ENCODE data around the gene GPR153.
"Not testable (repeated sequence)": the region's sequence is repeated elsewhere in the genome, so short reads cannot be mapped to it uniquely, and the experiment has no call there.

Gene GPR153

DNA sequence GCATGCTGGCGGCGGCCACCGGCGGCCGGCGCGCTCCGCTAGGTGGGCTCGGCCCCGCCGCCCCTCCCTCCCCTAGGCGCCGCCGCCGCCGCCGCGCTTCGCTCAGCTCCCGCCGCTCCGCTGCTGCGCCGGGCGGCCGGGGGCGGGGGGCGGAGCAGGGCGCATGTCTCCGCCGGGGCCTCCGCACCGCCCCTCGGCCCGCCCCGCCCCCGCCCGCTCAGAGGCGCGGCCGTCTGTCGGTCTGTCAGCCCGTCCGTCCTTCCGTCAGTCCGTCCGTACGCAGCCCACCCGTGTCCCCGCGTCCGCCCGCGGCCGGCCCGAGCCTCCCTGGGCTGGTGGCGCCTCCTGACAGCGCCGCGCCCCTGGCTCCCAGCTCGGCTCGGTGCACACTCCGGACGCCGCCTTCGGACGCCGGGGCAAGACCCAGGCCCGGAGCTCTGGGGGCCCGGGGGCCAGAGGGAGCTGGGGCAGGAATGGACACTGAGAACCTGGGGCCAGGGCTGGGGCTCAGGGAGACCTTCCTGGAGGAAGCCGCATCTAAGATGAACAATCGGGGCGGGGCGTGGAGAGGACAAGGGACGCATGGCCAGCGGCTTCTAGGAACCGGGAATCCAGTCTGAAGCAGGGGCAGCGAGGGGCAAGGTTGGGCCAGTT lies at the start of gene GPR153:
GPR153 (minus strand) TSS at position 138 of the 654 bp plus-strand sequence. CDS start 6,193 bp downstream, outside the sequence.
- in situ Hi-C loops (cut with HindIII; ENCODE audit: low pct_ligation_motif_present, low pct_unique_long_range_greater_than_20kb, low sequenced_read_pairs): no loop called here
- DNase-seq: peak; percentile 52

DNA sequence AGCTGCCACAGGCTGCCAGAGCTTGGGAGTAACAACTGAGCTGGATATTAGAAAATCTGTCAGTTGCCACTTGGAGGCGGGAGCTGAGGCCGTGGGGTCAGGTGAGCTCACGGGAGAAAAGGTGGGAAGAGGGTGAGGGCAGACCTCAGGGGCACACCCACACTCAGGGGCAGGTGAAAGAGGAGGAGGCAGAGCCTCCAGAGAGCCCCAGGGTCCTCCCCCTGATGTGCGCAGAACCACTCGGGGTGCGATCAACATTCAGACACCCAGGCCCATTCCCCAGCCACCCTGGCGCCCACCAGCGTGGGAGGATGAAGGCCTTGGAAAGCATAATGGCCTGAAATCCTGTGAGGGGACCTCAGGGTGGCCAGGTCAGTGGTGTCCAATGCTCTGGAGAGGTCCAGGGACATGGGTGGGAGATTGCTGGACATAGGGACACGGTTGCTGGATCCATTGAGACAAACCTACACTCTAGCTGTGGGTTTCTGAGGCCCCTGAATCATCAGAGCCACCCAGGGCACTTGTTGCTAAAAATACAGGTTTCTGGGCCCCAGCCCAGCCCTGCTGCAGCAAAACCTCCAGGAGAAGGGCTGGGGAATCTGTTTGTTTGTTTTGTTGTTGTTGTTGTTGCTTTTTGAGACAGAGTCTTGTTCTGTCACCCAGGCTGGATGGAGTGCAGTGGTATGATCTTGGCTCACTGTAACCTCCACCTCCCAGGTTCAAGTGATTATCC lies 49.4 kb upstream of the GPR153 start:
- in situ Hi-C loops (cut with HindIII; ENCODE audit: low pct_ligation_motif_present, low pct_unique_long_range_greater_than_20kb, low sequenced_read_pairs): no loop called here
- no peak for DNase-seq

DNA sequence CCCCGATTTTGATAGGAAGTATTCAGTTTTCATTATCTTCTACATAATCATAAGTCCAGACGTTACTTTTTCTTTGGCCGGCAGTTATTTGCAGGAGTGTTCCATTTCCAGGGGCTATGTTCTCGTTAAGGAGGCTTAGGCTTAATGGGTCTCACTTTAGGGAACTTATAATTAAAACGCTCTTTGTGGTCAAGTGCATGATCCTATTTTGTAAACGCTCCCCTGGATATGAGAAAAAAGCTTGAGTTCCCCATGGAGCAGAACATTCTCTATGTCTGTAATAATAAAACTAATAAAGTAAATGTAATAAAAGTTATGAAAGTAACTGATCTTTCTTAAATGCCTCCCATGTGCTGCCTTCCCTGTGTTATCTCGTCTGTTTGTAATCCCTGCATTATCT lies 48.7 kb upstream of the GPR153 start:
- in situ Hi-C loops (cut with HindIII; ENCODE audit: low pct_ligation_motif_present, low pct_unique_long_range_greater_than_20kb, low sequenced_read_pairs): no loop called here
- DNase-seq: no peak

DNA sequence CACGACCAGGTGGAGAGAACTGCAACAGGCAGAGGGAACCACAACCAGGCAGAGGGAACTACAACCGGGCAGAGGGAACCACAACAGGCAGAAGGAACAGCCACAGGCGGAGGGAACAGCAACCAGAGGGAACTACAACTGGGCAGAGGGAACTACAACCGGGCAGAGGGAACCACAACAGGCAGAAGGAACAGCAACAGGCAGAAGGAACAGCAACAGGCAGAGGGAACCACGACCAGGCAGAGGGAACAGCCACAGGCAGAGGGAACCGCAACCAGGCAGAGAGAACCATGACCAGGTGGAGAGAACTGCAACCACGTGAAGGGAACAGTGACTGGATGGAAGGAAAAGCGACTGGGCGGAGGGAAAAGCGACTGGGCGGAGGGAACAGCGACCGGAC lies 47.6 kb upstream of the GPR153 start:
- in situ Hi-C loops (cut with HindIII; ENCODE audit: low pct_ligation_motif_present, low pct_unique_long_range_greater_than_20kb, low sequenced_read_pairs): no loop called here
- no peak for DNase-seq

DNA sequence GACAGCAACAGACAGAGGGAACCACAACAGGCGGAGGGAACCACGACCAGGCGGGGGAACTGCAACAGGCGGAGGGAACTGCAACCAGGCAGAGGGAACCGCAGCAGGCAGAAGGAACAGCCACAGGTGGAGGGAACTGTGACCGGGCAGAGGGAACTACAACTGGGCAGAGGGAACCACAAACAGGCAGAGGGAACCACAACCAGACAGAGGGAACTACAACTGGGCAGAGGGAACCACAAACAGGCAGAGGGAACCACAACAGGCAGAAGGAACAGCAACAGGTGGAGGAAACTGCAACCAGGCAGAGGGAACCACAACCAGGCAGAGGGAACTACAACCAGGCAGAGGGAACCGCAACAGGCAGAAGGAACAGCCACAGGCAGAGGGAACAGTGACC lies 46.8 kb upstream of the GPR153 start:
- DNase-seq; in situ Hi-C loops (cut with HindIII; ENCODE audit: low pct_ligation_motif_present, low pct_unique_long_range_greater_than_20kb, low sequenced_read_pairs): not testable (repeated sequence)

DNA sequence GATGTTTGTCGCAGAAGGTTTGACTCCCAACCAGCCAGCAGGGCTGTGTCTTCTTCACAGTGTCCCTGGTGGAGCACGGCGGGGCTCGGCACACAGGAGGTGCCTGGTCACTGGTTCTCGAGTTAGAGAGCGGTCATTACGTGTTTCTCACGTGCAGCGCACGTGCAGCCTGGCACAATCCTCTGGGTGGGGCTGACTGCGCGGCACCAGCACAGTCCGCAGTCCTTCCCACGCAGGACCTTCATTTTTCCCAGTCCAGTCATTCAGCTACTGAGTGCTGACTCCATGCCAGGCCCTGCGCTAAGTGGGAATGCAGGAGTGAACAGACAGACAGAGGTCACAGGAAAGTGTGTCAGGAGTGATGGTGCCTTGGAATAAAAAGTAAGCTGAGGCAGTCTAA lies 46.2 kb upstream of the GPR153 start:
- DNase-seq: no peak
- in situ Hi-C loops (cut with HindIII; ENCODE audit: low pct_ligation_motif_present, low pct_unique_long_range_greater_than_20kb, low sequenced_read_pairs): no loop called here

DNA sequence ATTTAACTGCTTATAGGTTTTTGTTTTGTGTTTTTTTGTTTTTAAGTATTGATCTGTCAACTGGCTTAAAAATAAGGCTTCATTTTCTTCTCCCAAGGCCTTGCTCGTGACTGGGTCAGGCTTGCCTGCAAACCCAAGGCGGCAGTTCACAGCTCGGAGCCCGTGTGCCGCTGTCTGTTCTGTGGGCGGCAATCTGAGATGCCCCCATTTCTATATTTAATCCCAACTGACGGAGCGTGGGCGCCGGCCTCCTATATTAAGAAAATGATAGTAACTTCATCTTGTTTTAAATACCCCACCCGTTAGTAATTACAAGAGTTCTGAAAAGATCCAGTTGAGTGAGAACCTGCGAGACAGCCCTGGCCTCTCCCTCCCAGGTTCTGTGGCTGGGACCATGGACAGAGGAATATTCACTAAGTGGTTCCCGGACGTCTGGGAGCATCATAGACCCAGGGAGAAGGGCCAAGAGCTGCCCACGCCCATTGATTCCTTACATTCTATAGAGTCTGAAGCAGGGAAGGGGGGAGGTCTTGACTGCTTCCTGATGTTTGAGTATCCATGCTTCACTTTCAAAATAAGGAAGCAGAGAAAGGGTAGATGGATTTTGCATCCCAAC lies 42.6 kb upstream of the GPR153 start:
- no peak for DNase-seq
- in situ Hi-C loops (cut with HindIII; ENCODE audit: low pct_ligation_motif_present, low pct_unique_long_range_greater_than_20kb, low sequenced_read_pairs): no loop called here

DNA sequence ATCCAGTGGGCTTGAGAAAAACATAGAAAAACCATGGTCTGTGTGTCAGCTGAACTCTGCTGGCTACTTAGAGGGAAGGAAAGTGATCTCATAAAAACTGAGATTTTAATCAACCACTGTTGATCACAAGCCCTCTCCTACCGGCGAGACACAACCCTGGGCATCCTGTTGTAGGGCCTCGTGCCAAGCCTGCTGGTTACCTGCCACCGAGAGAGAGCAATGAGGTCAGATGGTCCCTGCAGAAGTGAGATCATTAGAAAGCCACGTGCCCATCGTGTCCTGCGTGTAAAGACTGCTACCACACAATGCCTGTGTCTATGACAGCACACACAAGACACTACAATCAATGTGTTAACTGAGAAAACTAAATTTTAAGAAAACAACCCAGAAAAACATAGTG lies 41.7 kb upstream of the GPR153 start:
- no peak for DNase-seq
- in situ Hi-C loops (cut with HindIII; ENCODE audit: low pct_ligation_motif_present, low pct_unique_long_range_greater_than_20kb, low sequenced_read_pairs): no loop called here

DNA sequence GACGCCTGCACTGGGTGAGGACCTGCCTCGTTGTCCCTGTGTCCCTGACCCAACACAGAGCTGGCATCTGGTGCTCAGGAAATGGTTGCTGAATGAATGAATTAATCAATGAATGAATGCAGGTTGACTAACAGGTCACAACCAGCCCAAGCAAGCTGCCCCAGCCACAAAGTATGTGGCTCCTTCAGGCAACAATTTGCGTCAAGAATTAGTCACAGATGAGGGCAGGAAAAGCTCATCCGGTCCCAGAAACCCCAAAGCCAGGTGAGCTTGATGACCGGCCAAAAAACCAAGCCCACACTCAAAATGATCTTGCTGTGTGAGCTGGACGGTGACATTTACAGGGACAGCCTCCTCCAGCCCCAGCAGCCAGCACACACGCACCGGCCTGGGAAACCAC lies 40.6 kb upstream of the GPR153 start:
- in situ Hi-C loops (cut with HindIII; ENCODE audit: low pct_ligation_motif_present, low pct_unique_long_range_greater_than_20kb, low sequenced_read_pairs): no loop called here
- no peak for DNase-seq

DNA sequence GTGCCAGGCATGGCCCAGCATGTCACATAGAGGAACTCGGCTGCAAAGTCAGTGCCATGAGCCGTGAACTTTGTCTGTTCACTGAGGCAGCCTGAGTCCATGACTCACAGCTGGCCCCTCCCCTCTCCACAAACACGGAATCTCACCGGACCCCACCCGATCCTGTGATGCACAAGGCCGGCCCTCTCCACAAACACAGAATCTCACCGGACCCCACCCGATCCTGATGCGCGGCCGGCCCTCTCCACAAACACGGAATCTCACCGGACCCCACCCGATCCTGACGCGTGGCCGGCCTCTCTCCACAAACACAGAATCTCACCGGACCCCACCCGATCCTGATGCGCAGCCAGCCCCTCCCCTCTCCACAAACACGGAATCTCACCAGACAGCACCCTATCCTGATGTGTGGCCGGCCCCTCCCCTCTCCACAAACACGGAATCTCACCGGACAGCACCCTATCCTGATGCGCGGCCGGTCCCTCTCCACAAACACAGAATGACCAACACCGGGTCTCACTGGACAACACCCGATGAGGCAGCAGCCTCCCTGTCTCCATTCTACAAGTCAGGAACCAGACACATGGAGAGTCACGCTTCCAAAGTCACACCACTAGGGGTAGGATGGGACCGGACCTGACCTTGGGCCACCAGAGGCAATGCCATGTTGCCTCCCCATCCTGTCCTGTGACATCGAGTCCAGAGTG lies 39.6 kb upstream of the GPR153 start:
- in situ Hi-C loops (cut with HindIII; ENCODE audit: low pct_ligation_motif_present, low pct_unique_long_range_greater_than_20kb, low sequenced_read_pairs): no loop called here
- no peak for DNase-seq

DNA sequence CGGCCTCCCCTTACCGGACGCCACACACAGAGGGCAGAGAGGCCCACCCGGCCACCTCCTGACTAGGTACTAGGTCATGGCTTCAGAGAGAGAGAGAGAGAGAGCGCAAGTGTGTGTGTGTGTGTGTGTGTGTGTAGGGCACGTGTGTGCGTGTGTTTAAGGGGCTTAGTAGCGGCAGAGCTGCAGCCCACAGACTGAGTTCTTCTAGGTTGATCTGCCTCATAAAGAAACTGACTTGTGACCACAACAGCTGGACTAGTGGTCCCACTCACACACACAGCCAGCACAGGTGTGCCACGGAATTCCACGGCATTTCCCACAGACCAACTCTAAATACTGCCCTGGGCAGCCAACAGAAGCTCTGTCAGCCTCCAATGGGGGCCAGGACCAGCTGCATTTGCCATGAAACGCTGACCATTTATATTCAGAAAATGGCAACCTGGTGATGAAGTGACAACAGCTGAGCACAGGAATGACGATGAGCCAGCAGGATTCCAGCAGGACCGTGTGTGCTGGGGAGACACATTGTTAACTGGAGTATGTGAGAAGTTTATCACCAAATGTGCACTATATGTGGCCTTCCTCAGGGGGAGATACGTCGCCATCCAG lies 38.8 kb upstream of the GPR153 start:
- in situ Hi-C loops (cut with HindIII; ENCODE audit: low pct_ligation_motif_present, low pct_unique_long_range_greater_than_20kb, low sequenced_read_pairs): no loop called here
- no peak for DNase-seq

DNA sequence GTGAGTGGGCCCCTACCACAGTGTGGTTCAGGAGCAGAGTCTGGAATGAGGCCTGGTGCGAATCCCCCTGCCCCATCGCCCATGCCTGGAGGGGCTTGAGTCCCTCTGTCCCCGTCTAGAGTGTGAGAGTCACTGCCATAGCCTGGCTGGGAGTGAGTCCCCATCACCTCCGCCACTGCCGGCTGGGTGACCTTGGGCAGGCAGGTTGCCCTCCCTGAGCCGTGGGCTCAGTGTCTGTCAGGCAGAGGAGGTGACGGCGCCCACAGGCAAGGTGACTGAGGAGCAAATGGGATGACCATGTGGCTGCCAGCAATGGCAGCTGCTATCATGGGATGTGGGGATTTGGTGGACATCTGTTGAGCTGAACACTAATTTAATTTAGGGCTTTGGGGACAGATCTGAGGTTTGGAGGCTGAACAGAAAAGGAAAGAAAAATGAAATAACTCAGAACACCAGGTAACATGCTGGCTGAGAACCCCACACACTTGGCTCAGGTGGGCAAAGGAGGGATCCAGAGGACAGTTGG lies 38.1 kb upstream of the GPR153 start:
- no peak for DNase-seq
- in situ Hi-C loops (cut with HindIII; ENCODE audit: low pct_ligation_motif_present, low pct_unique_long_range_greater_than_20kb, low sequenced_read_pairs): no loop called here

DNA sequence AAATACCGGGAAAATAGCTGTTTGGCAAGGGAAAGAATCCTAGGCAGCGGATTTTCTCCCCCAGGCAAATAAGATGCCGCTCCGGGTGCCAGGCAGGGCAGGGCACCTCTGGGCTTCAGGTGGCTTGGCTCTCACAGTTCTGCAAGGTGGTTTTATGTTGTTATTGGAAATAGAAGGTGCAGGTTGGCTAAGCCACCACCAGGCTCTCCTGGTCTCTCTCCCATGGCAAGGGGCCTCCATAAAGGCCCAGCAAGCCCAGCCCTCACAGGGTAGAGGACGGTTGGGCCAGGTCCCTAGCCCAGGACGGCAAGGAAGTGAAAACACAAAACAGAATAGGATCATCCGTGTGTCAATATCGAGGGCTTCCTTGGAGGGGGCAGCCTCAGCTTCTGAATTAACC lies 37.6 kb upstream of the GPR153 start:
- DNase-seq: no peak

DNA sequence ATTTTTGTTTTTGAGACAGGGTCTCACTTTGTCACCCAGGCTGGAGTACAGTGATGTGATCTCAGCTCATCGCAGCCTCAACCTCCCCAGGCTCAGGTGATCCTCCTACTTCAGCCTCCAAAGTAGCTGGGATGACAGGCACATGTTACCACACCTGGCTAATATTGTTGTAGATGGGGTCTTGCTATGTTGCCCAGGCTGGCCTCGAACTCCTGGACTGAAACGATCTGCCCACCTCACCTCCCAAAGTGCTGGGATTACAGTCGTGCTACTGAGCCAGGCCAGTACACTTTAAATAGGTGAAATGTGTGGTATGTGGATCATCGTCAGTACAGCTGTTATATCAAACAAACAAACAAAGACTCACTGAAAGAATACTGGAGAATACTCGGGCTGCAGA lies 35.0 kb upstream of the GPR153 start:
- no peak for DNase-seq
- in situ Hi-C loops (cut with HindIII; ENCODE audit: low pct_ligation_motif_present, low pct_unique_long_range_greater_than_20kb, low sequenced_read_pairs): no loop called here

More for the DNA sequence above, 37.6 kb upstream of the GPR153 start:
- in situ Hi-C loops (cut with HindIII; ENCODE audit: low pct_ligation_motif_present, low pct_unique_long_range_greater_than_20kb, low sequenced_read_pairs): no loop called here

DNA sequence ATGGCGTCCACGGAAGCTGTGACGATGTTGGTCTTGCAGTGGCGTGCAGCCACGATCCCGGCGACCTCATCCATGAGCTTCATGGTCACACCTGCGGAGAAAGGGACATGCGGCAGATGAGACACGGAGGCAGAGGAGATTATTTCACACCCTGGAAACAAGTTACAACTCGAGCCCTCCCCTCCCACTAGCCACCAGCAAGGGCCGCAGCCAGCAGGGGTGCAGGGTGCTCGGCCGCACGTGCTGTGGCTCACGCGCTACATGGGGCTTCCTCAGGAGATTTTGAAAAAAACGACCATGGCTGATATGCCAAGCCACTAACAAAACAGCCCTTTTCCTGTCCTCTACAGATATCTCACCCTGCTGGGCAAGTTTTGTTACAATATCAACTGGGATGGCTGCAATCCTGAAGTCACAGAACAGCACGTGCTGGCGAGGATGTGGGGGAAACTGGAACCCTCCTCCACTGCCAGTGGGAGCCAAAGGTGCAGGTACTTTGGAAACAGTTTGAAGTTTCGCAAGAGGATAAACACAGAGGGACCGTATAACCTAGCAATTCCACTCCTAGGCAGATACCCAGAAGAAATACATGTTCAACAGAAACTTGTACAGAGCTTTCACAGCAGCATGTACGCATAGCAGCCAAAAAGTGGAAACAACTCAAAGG lies 34.1 kb upstream of the GPR153 start:
- DNase-seq: no peak
- in situ Hi-C loops (cut with HindIII; ENCODE audit: low pct_ligation_motif_present, low pct_unique_long_range_greater_than_20kb, low sequenced_read_pairs): no loop called here

DNA sequence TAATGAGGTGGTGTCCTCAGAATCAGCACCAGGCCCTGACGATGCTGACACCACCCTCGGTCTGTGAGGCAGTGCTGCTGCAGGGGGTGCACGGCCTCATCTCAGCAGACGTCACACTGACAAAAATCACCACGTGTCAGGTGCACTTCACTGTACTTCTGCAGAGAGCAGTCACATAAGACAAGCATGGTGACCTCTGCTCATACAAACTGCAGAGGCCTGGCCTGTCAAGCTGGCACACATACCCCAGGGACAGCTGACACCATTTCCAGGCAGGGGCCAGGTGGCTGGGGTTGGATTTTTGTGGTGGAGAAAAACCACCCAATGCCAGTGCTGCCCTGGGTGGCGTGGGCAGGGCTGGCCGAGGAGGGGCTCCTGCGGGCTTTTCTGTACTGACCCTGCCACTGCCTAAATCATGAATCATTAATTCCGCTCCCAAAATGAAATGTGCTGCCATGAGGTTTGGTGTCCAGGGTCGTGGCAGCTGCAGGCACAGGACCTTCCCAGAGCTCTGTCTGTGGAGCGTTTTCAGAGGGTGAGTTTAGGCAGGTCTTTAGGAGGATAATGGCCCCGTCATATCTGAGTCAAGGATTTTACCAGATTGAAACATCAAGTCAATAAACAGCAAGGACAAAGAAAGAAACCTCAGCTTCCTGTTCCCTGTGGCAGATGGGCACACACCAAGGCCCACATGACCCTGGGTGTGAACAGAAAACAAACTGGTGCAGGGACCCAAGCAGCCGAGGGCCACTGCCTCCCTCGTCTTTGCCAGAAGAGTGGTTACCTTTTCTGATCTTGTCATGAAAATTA lies 33.4 kb upstream of the GPR153 start:
- DNase-seq: no peak
- in situ Hi-C loops (cut with HindIII; ENCODE audit: low pct_ligation_motif_present, low pct_unique_long_range_greater_than_20kb, low sequenced_read_pairs): no loop called here

DNA sequence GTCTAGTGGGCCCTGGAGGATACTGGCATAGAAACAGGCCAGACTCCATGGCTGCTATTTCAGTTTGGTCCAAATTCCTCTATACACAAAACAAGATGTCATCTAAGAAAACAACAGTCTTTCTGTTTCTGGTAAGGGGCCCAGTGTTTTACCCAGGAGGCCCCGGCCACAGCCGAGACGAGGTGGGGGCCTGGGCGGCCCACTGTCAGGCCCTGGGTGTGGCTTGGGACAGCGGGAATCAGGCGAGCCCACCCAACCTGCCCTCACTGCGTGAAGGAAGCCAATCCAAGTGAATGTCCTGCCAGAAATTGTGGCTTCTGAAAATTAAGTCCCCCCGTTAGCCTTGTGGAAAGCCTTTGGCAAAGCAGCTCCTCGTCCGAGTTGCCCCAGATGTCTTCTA lies 31.2 kb upstream of the GPR153 start:
- in situ Hi-C loops (cut with HindIII; ENCODE audit: low pct_ligation_motif_present, low pct_unique_long_range_greater_than_20kb, low sequenced_read_pairs): no loop called here

More for the DNA sequence above, 31.2 kb upstream of the GPR153 start:
- DNase-seq: no peak
